22Rv1 (cell line): Measurements from ENCODE around the gene PPCDC.

ENCODE experiments used
- ZFX ChIP-seq: fragments of 450-650 bp; IDR thresholded peaks from 2 replicates; pipeline ENCODE4 v1.6.1; 2017; ENCODE audit warnings: antibody characterized with exemption, borderline replicate concordance
- TF ChIP-seq, protein P1 (sequence below): fragments of 450-650 bp; IDR thresholded peaks from 2 replicates; pipeline ENCODE4 v1.5.1; 2017; ENCODE audit warnings: mild to moderate bottlenecking

DNA sequence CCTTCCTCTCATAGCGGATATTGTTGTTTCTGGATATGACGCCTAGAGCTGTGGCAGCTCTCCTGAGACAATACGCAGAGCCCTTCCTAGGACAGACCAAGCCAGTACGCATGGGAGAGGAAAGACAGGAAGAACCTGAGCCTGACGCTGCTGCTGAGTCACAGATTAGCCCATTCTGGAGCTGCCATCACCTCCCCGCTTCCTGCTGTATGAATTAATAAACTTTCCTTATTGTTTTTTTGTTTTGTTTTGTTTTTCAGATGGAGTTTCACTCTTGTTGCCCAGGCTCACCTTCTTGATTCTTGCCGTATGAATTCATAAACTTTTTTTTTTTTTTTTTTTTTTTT is 67.0 kb downstream of the PPCDC start:
- TF ChIP-seq, protein P1, sequence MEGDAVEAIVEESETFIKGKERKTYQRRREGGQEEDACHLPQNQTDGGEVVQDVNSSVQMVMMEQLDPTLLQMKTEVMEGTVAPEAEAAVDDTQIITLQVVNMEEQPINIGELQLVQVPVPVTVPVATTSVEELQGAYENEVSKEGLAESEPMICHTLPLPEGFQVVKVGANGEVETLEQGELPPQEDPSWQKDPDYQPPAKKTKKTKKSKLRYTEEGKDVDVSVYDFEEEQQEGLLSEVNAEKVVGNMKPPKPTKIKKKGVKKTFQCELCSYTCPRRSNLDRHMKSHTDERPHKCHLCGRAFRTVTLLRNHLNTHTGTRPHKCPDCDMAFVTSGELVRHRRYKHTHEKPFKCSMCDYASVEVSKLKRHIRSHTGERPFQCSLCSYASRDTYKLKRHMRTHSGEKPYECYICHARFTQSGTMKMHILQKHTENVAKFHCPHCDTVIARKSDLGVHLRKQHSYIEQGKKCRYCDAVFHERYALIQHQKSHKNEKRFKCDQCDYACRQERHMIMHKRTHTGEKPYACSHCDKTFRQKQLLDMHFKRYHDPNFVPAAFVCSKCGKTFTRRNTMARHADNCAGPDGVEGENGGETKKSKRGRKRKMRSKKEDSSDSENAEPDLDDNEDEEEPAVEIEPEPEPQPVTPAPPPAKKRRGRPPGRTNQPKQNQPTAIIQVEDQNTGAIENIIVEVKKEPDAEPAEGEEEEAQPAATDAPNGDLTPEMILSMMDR = no peak
- TF ChIP-seq ZFX = no peak
